HL-60 (cell line): ENCODE results near the gene PPFIA2.

Source experiments
- DNase-seq, 2 experiments: peaks; one replicate each; pipeline ENCODE4 v3.0.0-alpha.2; 2010 to 2020; ENCODE audit warnings: low read depth in 1 of 2, low spot score in 1 of 2
- H3K27ac ChIP-seq: fragments of 250-450 bp; sonication (Bioruptor Pico); replicated peaks from 2 replicates; pipeline ENCODE4 v1.5.1; 2020; ENCODE audit warnings: mild to moderate bottlenecking, moderate library complexity
- H3K27me3 ChIP-seq: fragments of 250-450 bp; sonication (Bioruptor Pico); 2 replicates; pipeline ENCODE4 v1.5.1; 2021; ENCODE audit warnings: mild to moderate bottlenecking, moderate library complexity; ENCODE audit not compliant: insufficient read depth, poor library complexity, severe bottlenecking
- H3K4me3 ChIP-seq: replicated peaks from 2 replicates; pipeline ENCODE4 v1.5.1; 2011; ENCODE audit warnings: mild to moderate bottlenecking, control low read depth, low read length; ENCODE audit not compliant: insufficient read depth
- GABPA ChIP-seq: IDR thresholded peaks from 2 replicates; pipeline ENCODE4 v1.6.1; 2012; ENCODE audit warnings: low read depth
- POLR2AphosphoS5 ChIP-seq: IDR thresholded peaks from 2 replicates; pipeline ENCODE4 v1.6.1; 2012; ENCODE audit warnings: low read depth
- SPI1 ChIP-seq: IDR thresholded peaks from 2 replicates; pipeline ENCODE4 v1.6.1; 2012; ENCODE audit warnings: low read depth, mild to moderate bottlenecking, borderline replicate concordance
- TF ChIP-seq, protein P1 (sequence below): IDR thresholded peaks from 2 replicates; pipeline ENCODE4 v1.6.1; 2012; ENCODE audit warnings: low read depth; ENCODE audit not compliant: insufficient replicate concordance
- TF ChIP-seq, protein P2 (sequence below): IDR thresholded peaks from one replicate; pipeline ENCODE4 v1.5.1; 2011; ENCODE audit warnings: low read length, control low read depth, inconsistent platforms; ENCODE audit not compliant: insufficient read depth

PPFIA2 gene

DNA sequence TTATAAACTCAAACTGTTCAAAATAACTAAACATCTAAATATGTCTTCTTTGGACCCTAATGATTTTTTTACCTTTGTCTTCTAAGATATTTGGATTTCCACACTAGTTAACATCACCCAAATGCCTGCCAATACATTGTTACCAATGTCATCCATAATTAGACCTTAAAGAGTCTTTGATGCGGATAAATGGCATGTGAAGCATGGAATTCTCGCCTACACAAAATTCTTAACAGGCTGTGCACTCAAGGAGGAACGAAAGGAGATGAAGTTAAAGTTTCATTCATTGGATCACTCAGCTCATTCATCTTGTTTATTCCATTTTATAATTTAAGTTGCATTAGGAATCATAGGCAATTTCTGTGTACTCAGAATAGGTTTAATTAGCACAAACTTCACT, 461.5 kb downstream of the PPFIA2 start:
- H3K4me3 ChIP-seq, result no peak overlapping the region
- no peak overlapping the region for H3K27ac ChIP-seq
- no peak for DNase-seq
- TF ChIP-seq, protein P1, sequence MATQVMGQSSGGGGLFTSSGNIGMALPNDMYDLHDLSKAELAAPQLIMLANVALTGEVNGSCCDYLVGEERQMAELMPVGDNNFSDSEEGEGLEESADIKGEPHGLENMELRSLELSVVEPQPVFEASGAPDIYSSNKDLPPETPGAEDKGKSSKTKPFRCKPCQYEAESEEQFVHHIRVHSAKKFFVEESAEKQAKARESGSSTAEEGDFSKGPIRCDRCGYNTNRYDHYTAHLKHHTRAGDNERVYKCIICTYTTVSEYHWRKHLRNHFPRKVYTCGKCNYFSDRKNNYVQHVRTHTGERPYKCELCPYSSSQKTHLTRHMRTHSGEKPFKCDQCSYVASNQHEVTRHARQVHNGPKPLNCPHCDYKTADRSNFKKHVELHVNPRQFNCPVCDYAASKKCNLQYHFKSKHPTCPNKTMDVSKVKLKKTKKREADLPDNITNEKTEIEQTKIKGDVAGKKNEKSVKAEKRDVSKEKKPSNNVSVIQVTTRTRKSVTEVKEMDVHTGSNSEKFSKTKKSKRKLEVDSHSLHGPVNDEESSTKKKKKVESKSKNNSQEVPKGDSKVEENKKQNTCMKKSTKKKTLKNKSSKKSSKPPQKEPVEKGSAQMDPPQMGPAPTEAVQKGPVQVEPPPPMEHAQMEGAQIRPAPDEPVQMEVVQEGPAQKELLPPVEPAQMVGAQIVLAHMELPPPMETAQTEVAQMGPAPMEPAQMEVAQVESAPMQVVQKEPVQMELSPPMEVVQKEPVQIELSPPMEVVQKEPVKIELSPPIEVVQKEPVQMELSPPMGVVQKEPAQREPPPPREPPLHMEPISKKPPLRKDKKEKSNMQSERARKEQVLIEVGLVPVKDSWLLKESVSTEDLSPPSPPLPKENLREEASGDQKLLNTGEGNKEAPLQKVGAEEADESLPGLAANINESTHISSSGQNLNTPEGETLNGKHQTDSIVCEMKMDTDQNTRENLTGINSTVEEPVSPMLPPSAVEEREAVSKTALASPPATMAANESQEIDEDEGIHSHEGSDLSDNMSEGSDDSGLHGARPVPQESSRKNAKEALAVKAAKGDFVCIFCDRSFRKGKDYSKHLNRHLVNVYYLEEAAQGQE, result no peak
- TF ChIP-seq POLR2AphosphoS5, result no peak
- TF ChIP-seq GABPA, result no peak
- TF ChIP-seq, protein P2, sequence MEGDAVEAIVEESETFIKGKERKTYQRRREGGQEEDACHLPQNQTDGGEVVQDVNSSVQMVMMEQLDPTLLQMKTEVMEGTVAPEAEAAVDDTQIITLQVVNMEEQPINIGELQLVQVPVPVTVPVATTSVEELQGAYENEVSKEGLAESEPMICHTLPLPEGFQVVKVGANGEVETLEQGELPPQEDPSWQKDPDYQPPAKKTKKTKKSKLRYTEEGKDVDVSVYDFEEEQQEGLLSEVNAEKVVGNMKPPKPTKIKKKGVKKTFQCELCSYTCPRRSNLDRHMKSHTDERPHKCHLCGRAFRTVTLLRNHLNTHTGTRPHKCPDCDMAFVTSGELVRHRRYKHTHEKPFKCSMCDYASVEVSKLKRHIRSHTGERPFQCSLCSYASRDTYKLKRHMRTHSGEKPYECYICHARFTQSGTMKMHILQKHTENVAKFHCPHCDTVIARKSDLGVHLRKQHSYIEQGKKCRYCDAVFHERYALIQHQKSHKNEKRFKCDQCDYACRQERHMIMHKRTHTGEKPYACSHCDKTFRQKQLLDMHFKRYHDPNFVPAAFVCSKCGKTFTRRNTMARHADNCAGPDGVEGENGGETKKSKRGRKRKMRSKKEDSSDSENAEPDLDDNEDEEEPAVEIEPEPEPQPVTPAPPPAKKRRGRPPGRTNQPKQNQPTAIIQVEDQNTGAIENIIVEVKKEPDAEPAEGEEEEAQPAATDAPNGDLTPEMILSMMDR, result no peak
- TF ChIP-seq SPI1, result no peak
- no peaks in the 10 kb centered on the region for H3K27me3 ChIP-seq

DNA sequence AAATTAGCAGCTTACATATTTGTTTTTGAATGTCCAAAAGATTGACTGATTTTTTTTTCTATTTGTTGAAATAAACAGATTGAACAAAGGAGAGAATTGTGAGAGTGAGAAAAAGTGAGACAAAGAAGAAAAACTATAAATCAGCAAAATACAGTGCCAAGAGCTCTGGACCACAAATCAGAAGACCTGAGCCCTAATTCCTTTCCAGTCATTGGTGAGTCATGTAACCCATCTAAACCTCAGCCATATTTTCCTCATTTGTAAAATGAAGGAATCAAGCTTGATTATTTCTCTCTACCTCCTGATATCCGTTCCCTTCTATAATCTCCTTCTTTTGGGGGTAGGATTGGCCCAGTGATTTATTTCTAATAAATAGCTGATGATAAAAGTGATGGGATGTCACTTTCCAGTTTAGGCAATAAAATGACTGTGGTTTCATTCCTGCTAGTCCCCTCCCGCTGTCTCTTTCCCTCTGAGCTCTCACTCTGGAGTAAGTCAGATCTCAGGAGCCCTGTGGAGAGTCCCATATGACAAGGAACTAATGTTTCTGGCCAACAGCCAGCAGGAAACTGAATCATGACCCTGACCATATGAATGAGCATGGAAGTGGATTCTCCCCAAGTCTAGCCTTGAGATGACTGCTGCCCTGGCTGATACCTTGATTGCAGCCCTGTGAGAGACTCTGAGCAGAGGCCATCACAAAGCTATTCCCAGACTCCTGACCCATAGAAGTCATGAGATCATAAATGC, 462.4 kb downstream of the PPFIA2 start:
- H3K27ac ChIP-seq, result no peak overlapping the region
- TF ChIP-seq SPI1, result no peak
- TF ChIP-seq POLR2AphosphoS5, result no peak
- TF ChIP-seq, protein P1, result no peak
- no peak for TF ChIP-seq GABPA
- TF ChIP-seq, protein P2, result no peak
- DNase-seq, result no peak
- H3K4me3 ChIP-seq, result no peak overlapping the region
- no peaks in the 10 kb centered on the region for H3K27me3 ChIP-seq

DNA sequence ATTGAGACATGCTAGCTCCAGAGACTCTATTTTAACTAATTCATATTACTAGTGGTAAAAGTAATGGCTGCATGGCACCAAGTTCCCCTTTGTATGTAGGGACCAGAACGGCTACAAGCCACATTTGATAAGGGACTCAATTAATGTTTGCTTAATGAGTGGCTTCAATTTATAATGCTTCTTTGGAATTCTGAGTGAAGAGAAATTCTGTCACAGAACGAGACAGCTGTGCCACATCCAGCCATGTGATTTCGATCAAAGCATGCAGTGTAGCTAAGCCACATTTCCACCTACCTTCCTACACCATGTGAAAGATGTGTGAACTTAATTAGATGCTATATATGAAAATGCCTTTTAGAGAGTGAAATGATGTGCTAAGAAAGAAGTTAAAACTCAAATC, 463.9 kb downstream of the PPFIA2 start:
- no peak overlapping the region for H3K27ac ChIP-seq
- TF ChIP-seq POLR2AphosphoS5 (no peak), SPI1 (no peak), GABPA (no peak)
- TF ChIP-seq, protein P2, result no peak
- TF ChIP-seq, protein P1, result no peak
- no peaks in the 10 kb centered on the region for H3K27me3 ChIP-seq
- H3K4me3 ChIP-seq, result no peak overlapping the region
- DNase-seq, result no peak
